Measurements from ENCODE around the gene PDE6A.

Gene PDE6A

DNA sequence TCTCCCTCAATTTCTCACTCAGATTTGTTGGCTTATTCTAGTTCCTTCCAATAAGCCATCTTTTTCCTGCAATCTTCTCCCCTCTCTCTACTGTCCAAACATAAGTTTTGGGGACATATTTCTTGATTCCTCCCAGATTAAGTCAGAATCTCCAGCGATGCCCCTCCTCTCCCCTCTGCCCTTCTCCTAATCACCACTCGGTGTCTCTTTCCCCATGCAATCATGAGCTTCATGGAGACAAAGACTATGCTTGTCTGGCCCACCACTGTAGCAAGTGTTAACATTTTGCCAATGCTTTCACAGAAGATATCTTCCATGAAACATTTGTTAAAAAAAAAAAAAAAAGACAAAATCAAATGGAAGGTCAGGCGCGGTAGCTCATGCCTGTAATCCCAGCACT, 42.4 kb downstream of the PDE6A start:
- H3K9ac ChIP-seq (ENCODE audit: low read length): no peak overlapping the region
- H3K9me3 ChIP-seq (ENCODE audit: low read length): no peaks in the 10 kb centered on the region
- no peaks in the 10 kb centered on the region for H3K27me3 ChIP-seq (ENCODE audit: control insufficient read depth in 1 of 2, insufficient read depth in 2 of 2, low read length in 2 of 2)
- H3K4me1 ChIP-seq (ENCODE audit: insufficient read depth, low read length): no peaks in the 10 kb centered on the region
- H3K36me3 ChIP-seq (ENCODE audit: insufficient read depth, low read length): no peaks in the 10 kb centered on the region
- H3K27ac ChIP-seq (ENCODE audit: low read depth, low read length): no peak overlapping the region
- H3K4me3 ChIP-seq (ENCODE audit: low read depth in 1 of 2, low read length in 2 of 2): no peak overlapping the region

DNA sequence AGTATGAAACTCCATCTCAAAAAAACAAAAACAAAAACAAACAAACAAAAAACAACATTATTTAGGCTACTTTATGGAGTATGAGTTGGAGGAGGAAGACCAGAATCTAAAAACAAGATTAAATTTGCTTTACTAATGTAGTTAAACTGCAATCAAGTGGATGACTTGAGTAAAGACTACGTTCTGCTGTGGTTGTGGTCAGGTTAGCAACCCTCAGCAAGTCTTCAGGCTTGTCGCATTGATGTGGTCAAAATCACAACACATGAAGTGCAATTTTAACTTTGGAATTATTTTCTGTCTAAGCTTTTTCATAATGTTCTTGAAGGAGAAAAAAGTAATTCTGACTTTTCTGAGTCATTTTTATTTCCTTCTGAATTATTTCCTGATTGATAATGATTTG, 43.1 kb downstream of the PDE6A start:
- Histone ChIP-seq H3K4me1 (ENCODE audit: insufficient read depth, low read length) (no peaks in the 10 kb centered on the region), H3K4me3 (ENCODE audit: low read depth in 1 of 2, low read length in 2 of 2) (no peak overlapping the region), H3K9ac (ENCODE audit: low read length) (no peak overlapping the region), H3K9me3 (ENCODE audit: low read length) (no peaks in the 10 kb centered on the region), H3K36me3 (ENCODE audit: insufficient read depth, low read length) (no peaks in the 10 kb centered on the region), H3K27me3 (ENCODE audit: control insufficient read depth in 1 of 2, insufficient read depth in 2 of 2, low read length in 2 of 2) (no peaks in the 10 kb centered on the region), H3K27ac (ENCODE audit: low read depth, low read length) (no peak overlapping the region)

DNA sequence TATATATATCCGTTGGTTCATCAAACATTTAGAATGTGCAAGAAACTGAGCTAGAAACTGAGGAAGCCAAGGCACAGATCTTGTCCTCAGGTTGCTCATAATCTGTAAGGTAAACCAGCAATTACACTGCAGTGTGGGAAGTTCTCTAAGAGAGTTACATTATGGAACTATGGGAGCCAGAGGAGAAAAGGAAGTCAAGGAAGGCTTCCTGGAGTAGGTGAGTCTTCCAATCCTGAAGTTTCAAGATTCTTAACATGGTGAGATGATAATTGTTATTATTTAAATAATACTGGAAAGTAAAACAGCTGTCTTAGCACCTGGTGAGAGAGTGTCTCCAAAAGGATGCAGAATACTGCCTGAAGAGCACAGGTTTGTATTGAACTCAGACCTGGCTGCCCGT, 44.2 kb downstream of the PDE6A start:
- Histone ChIP-seq H3K4me1 (ENCODE audit: insufficient read depth, low read length) (no peaks in the 10 kb centered on the region), H3K27ac (ENCODE audit: low read depth, low read length) (no peak overlapping the region), H3K9ac (ENCODE audit: low read length) (no peak overlapping the region), H3K4me3 (ENCODE audit: low read depth in 1 of 2, low read length in 2 of 2) (no peak overlapping the region), H3K36me3 (ENCODE audit: insufficient read depth, low read length) (no peaks in the 10 kb centered on the region), H3K27me3 (ENCODE audit: control insufficient read depth in 1 of 2, insufficient read depth in 2 of 2, low read length in 2 of 2) (no peaks in the 10 kb centered on the region), H3K9me3 (ENCODE audit: low read length) (no peaks in the 10 kb centered on the region)

DNA sequence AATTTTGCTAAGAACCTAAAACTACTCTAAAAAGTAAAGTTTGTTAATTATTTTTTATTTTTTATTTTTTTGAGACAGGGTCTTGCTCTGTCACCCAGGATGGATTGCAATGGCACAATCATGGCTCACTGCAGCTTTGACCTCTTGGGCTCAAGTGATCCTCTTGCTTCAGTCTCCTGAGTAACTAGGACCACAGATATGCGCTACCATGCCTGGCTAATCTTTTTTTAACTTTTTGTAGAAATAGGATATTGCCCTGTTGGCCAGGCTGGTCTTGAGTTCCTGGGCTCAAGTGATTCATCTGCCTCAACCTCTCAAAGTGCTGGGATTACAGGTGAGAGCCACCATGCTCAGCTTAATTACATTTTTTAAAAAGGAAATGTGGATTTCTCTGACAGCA, 45.8 kb downstream of the PDE6A start:
- no peaks in the 10 kb centered on the region for H3K9me3 ChIP-seq (ENCODE audit: low read length)
- H3K27me3 ChIP-seq (ENCODE audit: control insufficient read depth in 1 of 2, insufficient read depth in 2 of 2, low read length in 2 of 2): no peaks in the 10 kb centered on the region
- no peaks in the 10 kb centered on the region for H3K36me3 ChIP-seq (ENCODE audit: insufficient read depth, low read length)
- no peak overlapping the region for H3K9ac ChIP-seq (ENCODE audit: low read length)
- H3K27ac ChIP-seq (ENCODE audit: low read depth, low read length): no peak overlapping the region
- H3K4me1 ChIP-seq (ENCODE audit: insufficient read depth, low read length): no peaks in the 10 kb centered on the region
- H3K4me3 ChIP-seq (ENCODE audit: low read depth in 1 of 2, low read length in 2 of 2): no peak overlapping the region

DNA sequence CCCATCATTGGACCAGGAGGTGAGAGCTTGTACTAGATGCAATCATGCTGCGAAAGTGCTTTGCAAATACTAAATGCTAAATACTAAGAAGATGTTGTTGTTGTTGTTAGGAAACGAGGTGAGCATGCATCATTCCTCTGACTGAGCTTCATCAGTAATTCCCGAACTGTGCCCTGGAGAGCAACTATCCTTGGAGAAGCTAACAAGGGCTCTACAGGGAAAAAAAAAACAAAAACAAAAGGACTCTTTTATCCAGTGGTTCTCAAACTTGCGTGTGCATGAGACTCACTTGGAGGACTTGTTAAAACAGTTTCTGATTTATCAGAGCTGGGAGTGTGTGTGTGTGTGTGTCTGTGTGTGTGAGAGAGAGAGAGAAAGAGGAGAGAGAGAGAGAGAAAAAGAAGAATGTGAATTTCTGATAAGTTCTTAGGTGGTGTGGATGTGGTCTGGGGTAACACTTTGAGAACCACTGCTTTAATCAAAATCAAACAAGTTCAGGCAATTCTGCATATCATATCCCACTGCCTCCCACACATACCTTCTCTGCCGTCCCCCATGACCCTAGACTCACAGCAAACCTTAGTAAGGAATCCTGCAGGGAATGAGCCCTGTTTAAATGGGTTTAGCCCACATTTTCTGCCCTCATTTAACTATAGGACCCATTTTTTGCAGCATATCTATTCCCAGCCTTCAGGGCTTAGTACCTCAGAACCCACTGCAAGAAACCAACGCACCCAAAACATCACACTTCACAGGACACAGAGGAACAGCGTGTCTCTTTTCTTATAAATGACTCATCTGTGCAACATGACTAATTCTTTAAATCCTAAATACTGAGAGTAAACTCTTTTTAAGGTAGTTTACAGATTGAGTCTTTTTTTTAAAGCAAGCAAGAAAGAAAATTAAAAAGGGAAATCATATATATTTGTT, 48.9 kb downstream of the PDE6A start:
- Histone ChIP-seq H3K36me3 (ENCODE audit: insufficient read depth, low read length) (no peaks in the 10 kb centered on the region), H3K4me3 (ENCODE audit: low read depth in 1 of 2, low read length in 2 of 2) (no peak overlapping the region), H3K27me3 (ENCODE audit: control insufficient read depth in 1 of 2, insufficient read depth in 2 of 2, low read length in 2 of 2) (no peaks in the 10 kb centered on the region), H3K9ac (ENCODE audit: low read length) (no peak overlapping the region), H3K27ac (ENCODE audit: low read depth, low read length) (no peak overlapping the region), H3K4me1 (ENCODE audit: insufficient read depth, low read length) (no peaks in the 10 kb centered on the region), H3K9me3 (ENCODE audit: low read length) (no peaks in the 10 kb centered on the region)

DNA sequence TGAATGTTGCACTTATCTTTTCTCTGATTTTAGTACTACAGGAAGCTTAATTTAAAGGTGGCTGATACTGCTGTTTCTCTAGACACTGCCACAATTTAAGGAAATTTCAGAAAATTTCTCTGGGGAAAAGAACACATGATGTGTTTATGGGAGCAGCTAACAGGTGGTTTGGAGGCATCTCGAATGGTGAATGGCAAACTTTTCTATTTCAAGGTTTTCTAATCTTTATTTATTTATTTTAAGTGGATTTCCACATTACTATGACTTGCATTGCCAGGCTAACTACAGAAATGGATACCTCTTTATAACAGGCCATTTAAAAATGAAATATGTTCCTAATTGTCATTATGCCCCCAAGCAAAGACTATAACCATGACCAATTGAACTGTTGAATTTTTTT, 50.4 kb downstream of the PDE6A start:
- H3K27me3 ChIP-seq (ENCODE audit: control insufficient read depth in 1 of 2, insufficient read depth in 2 of 2, low read length in 2 of 2): no peaks in the 10 kb centered on the region
- H3K9ac ChIP-seq (ENCODE audit: low read length): no peak overlapping the region
- H3K4me1 ChIP-seq (ENCODE audit: insufficient read depth, low read length): no peaks in the 10 kb centered on the region
- no peak overlapping the region for H3K4me3 ChIP-seq (ENCODE audit: low read depth in 1 of 2, low read length in 2 of 2)
- H3K36me3 ChIP-seq (ENCODE audit: insufficient read depth, low read length): no peaks in the 10 kb centered on the region
- no peak overlapping the region for H3K27ac ChIP-seq (ENCODE audit: low read depth, low read length)
- H3K9me3 ChIP-seq (ENCODE audit: low read length): no peaks in the 10 kb centered on the region

DNA sequence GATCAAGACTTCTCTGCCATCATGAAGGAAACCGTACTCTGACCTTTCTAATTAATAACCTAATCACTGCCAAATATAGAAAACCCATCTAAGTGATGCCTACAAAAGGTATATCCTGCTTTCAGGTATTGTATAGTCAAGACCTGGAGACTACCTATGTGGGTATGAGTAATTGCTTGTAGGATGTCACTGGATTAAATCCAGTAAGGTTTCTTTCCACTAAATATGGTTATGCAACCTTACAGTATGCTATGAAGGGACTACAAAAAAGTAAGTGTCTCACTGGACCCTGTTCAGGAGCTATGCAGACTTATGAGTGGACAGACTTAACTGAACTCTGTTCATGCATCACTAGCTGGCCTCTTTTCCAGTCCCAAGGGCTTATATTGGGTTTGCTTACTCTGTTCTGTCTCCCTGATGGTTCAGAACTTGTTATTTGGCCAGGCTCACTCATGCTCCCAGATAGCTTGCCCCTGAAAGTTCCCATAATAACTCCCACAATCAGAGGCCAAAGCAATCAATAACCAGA, 51.1 kb downstream of the PDE6A start:
- no peaks in the 10 kb centered on the region for H3K36me3 ChIP-seq (ENCODE audit: insufficient read depth, low read length)
- no peaks in the 10 kb centered on the region for H3K9me3 ChIP-seq (ENCODE audit: low read length)
- no peaks in the 10 kb centered on the region for H3K4me1 ChIP-seq (ENCODE audit: insufficient read depth, low read length)
- H3K27me3 ChIP-seq (ENCODE audit: control insufficient read depth in 1 of 2, insufficient read depth in 2 of 2, low read length in 2 of 2): no peaks in the 10 kb centered on the region
- no peak overlapping the region for H3K27ac ChIP-seq (ENCODE audit: low read depth, low read length)
- no peak overlapping the region for H3K4me3 ChIP-seq (ENCODE audit: low read depth in 1 of 2, low read length in 2 of 2)
- H3K9ac ChIP-seq (ENCODE audit: low read length): no peak overlapping the region

DNA sequence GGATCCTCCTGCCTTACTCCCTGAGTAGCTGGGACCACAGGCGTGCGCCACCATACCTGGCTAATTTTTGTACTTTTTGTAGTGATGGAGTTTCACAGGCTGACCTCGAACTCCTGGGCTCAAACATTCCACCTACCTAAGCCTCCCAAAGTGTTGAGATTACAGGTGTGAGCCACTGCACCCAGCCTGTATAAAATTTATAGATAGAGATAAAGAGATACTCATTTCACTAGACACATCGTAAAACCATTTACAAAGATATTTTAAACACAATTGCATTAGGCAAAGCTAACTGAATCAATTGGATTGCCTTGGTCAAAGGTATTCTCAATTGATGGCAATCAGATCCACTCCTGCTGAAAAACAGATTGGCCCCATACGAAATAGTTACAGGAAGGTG, 52.0 kb downstream of the PDE6A start:
- no peaks in the 10 kb centered on the region for H3K4me1 ChIP-seq (ENCODE audit: insufficient read depth, low read length)
- H3K27ac ChIP-seq (ENCODE audit: low read depth, low read length): no peak overlapping the region
- no peak overlapping the region for H3K4me3 ChIP-seq (ENCODE audit: low read depth in 1 of 2, low read length in 2 of 2)
- no peaks in the 10 kb centered on the region for H3K36me3 ChIP-seq (ENCODE audit: insufficient read depth, low read length)
- no peak overlapping the region for H3K9ac ChIP-seq (ENCODE audit: low read length)
- H3K27me3 ChIP-seq (ENCODE audit: control insufficient read depth in 1 of 2, insufficient read depth in 2 of 2, low read length in 2 of 2): no peaks in the 10 kb centered on the region
- no peaks in the 10 kb centered on the region for H3K9me3 ChIP-seq (ENCODE audit: low read length)

DNA sequence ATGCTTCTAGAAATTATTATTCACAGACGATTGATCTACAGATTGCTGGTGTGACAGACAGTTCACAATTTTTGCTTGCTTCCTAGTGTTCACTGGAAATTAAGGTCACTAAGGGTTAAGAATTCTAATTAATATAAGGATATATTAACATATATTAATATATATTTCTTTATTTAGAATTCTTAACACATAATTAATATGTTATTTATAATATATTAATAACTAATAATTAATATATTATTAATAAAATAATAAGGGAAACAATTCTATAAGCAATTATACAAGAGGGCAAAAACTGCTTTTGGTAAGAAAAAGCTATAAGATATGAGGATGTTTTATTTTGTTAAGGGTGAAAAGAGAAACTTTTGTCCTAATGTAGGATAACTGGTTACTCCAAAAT, 56.3 kb downstream of the PDE6A start:
- Histone ChIP-seq H3K4me1 (ENCODE audit: insufficient read depth, low read length) (no peaks in the 10 kb centered on the region), H3K9ac (ENCODE audit: low read length) (no peak overlapping the region), H3K36me3 (ENCODE audit: insufficient read depth, low read length) (no peaks in the 10 kb centered on the region), H3K27ac (ENCODE audit: low read depth, low read length) (no peak overlapping the region), H3K4me3 (ENCODE audit: low read depth in 1 of 2, low read length in 2 of 2) (no peak overlapping the region), H3K9me3 (ENCODE audit: low read length) (no peaks in the 10 kb centered on the region), H3K27me3 (ENCODE audit: control insufficient read depth in 1 of 2, insufficient read depth in 2 of 2, low read length in 2 of 2) (no peaks in the 10 kb centered on the region)

DNA sequence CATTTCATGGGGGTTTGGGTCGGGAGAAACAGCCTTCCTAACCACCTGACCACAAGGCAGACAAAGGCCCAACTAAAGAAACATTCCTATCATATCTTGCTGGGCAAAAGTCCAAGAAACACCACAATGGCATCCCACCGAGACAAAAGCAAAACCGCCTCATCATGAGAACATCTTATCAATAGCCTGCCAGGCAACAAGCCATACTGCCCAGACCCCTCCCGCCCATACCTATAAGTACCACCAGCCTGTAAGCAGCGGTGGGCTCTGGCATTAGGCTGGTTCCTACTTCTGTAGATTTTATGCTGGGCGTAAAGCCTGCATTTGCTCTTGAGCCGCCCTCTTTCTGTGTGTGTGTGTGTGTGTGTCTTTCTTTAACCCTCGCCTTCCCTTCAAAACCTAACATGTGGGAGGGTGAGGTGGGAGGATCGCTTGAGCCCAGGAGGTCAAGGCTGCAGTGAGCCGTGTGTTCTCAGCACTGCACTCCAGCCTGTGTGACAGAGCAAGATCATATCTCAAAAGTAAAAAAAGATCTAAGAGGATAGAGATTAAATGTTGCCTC, 56.9 kb downstream of the PDE6A start:
- no peaks in the 10 kb centered on the region for H3K9me3 ChIP-seq (ENCODE audit: low read length)
- no peak overlapping the region for H3K4me3 ChIP-seq (ENCODE audit: low read depth in 1 of 2, low read length in 2 of 2)
- H3K36me3 ChIP-seq (ENCODE audit: insufficient read depth, low read length): no peaks in the 10 kb centered on the region
- H3K27me3 ChIP-seq (ENCODE audit: control insufficient read depth in 1 of 2, insufficient read depth in 2 of 2, low read length in 2 of 2): no peaks in the 10 kb centered on the region
- H3K27ac ChIP-seq (ENCODE audit: low read depth, low read length): no peak overlapping the region
- no peak overlapping the region for H3K9ac ChIP-seq (ENCODE audit: low read length)
- no peaks in the 10 kb centered on the region for H3K4me1 ChIP-seq (ENCODE audit: insufficient read depth, low read length)

DNA sequence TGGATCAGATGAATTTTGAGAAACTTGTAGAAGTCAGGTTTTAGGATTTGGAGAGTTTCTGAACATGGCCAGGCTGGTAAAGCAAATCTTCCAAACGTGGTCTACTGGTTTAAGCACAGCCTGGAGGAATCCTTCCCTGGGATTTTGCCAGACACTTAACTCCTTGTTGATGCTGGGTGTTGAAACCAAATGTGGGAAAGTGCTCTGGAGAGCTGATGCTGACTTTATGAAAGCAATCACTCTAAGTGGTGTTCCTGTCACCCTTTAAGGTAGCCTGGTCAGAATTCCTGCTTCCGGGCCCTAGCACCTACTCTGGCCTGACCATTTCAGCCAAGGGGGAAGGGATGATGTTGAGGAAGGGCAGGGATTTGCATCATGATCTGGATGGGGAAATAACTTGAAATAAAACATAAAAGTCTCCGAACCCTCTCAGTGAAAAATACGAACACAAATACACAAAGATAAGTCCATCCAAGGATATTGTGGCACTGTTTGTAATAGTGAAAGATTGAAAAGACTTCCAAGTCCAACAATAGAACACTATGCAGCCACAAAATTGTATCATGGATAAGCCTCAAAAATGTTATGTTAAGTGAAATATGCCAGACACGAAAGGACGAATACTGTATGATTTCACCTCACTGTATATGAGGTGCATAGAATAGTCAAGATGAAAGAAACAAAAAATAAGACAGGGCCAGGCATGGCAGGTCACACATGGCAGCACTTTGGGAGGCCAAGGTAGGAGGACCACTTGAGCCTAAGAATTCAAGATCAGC, 57.7 kb downstream of the PDE6A start:
- Histone ChIP-seq H3K9ac (ENCODE audit: low read length) (no peak overlapping the region), H3K4me1 (ENCODE audit: insufficient read depth, low read length) (no peaks in the 10 kb centered on the region), H3K27me3 (ENCODE audit: control insufficient read depth in 1 of 2, insufficient read depth in 2 of 2, low read length in 2 of 2) (no peaks in the 10 kb centered on the region), H3K27ac (ENCODE audit: low read depth, low read length) (no peak overlapping the region), H3K36me3 (ENCODE audit: insufficient read depth, low read length) (no peaks in the 10 kb centered on the region), H3K4me3 (ENCODE audit: low read depth in 1 of 2, low read length in 2 of 2) (no peak overlapping the region), H3K9me3 (ENCODE audit: low read length) (no peaks in the 10 kb centered on the region)
